GM10248 (cell line): Measurements from ENCODE around the gene RAD51B.

Experiments used
- CTCF ChIA-PET: fragments of 300-600 bp; sonication (Branson Sonifier 250); formaldehyde crosslinking; extraction: SDS; loops from one replicate; lab custom pipeline; 2021; ENCODE audit warnings: antibody characterized with exemption; lab: Yijun Ruan, JAX
- POLR2A ChIA-PET: fragments of 350-650 bp; sonication (Branson Sonifier 250); formaldehyde crosslinking; extraction: SDS; loops from one replicate; lab custom pipeline; 2020; ENCODE audit warnings: antibody characterized with exemption; lab: Yijun Ruan, JAX
- DNase-seq: peaks from one replicate; pipeline ENCODE4 v3.0.0; 2012; ENCODE audit errors: extremely low spot score
- TF ChIP-seq, protein P1 (sequence below): IDR thresholded peaks from 2 replicates; pipeline ENCODE4 v1.5.1; 2012; ENCODE audit warnings: mild to moderate bottlenecking, low read depth; ENCODE audit errors: extremely low read depth, missing control alignments, control extremely low read depth

The RAD51B gene

DNA sequence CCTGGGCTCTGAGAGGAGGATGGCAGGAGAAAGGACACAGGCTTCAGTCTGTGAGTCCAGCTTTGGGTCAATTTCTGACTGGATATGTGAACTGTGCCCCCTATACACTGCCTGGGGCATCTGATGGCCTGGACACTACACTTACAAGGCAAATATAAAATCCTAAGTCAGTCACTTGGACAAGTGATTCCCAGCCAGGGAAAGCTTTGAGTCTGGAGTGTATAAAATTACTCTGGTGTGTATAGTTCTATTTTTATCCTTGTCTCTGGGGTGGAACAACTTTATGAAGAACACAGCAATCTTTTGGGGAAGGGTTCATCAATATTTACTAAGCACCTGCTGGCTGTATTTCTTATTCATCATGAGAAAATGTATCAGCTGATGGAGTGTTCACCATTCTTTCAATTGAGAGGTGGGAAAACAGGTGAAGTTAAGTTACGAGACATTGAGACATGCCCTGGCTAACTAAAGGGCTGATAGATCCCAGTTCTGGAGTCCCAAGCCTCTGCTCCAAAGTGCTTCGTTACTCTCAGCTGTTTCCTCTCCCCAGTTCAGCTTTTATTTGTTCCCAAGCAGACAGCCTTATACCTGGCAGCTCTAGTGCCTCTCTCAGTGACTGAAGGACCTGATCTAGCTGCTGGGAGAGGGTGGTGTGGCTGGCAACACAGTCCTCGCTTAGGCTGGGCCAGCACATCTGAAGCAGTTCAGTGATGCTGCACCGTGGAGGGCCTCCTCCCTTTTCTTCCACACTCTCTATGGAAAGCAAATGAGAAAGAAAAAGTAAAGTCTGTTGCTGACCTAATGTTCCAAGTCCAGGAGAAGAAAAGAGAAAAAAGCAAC is 34.1 kb upstream of the RAD51B start:
- no peak for DNase-seq
- CTCF ChIA-PET: interaction anchor here (0.9 to 1.3 kb wide), 2 partner anchors 9 to 10 kb away, joined by 3 read pairs; no protein-coding TSS in a partner anchor
- POLR2A ChIA-PET: no interaction called here
- TF ChIP-seq, protein P1, sequence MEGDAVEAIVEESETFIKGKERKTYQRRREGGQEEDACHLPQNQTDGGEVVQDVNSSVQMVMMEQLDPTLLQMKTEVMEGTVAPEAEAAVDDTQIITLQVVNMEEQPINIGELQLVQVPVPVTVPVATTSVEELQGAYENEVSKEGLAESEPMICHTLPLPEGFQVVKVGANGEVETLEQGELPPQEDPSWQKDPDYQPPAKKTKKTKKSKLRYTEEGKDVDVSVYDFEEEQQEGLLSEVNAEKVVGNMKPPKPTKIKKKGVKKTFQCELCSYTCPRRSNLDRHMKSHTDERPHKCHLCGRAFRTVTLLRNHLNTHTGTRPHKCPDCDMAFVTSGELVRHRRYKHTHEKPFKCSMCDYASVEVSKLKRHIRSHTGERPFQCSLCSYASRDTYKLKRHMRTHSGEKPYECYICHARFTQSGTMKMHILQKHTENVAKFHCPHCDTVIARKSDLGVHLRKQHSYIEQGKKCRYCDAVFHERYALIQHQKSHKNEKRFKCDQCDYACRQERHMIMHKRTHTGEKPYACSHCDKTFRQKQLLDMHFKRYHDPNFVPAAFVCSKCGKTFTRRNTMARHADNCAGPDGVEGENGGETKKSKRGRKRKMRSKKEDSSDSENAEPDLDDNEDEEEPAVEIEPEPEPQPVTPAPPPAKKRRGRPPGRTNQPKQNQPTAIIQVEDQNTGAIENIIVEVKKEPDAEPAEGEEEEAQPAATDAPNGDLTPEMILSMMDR: no peak

DNA sequence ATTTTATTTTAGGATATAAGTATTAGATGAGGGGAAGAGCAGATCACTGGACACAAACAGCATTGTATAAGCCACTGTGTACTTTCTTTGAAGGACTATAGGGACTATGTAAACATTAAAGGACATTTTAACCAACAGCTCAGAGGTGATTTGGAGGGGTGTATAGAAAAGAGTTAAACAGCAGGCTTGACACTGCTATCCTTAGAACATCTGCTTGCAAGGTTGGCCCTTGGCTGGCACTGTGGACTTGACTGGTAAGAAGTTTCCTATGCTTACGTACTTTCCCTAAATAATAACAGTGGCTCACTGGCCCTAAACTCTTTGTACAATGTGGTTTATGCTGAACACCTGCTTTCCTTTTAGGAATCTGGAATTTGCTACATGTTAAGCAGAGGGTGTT is 31.9 kb upstream of the RAD51B start:
- ChIA-PET CTCF (no interaction called here), POLR2A (no interaction called here)
- DNase-seq: no peak
- TF ChIP-seq, protein P1: no peak

- ChIA-PET POLR2A (no interaction called here), CTCF (no interaction called here)
- TF ChIP-seq, protein P1: no peak
- no peak for DNase-seq
These were observed 20.8 kb upstream of the RAD51B start for GRCh38 chr14:67798731-67799130.

DNA sequence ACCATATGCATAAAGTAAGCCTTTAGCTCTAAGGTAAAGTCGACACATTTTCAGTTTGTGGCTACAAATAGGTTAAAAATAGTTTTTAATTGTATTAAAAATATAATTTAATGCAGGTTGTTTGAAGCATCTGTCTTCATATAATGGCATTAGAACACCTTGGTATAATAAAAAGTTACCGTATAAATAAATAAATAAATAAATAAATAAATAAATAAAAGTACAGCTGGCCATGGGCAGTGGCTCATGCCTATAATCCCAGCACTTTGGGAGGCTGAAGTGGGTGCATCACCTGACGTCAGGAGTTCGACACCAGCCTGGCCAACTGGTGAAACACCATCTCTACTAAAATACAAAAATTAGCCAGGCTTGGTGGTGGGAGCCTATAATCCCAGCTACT is 18.8 kb upstream of the RAD51B start:
- POLR2A ChIA-PET: no interaction called here
- CTCF ChIA-PET: no interaction called here
- TF ChIP-seq, protein P1: no peak
- DNase-seq: no peak

DNA sequence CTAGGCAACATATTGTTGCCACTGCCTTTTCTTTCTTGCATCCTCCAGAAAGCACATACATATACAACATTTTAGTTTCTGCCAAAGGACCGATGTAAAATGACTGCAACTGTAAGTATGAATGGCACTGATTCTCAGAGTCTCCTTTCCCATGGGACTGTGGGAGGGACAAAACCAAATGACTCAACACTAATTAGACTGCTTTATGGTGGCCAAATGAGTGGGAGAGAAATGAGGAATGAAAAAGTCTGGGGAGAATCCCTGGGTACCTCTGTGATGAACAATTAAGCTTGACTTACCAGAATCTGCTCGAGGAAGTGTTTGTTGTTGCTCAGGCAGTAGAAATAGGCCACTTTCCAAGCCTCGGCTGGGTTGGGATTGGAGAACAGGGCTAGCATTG is 13.3 kb upstream of the RAD51B start:
- no peak for DNase-seq
- ChIA-PET CTCF (interaction anchor here (1.2 to 1.5 kb wide), 2 partner anchors 8 to 16 kb away, joined by 3 to 4 read pairs; no protein-coding TSS in a partner anchor), POLR2A (no interaction called here)
- TF ChIP-seq, protein P1: no peak

DNA sequence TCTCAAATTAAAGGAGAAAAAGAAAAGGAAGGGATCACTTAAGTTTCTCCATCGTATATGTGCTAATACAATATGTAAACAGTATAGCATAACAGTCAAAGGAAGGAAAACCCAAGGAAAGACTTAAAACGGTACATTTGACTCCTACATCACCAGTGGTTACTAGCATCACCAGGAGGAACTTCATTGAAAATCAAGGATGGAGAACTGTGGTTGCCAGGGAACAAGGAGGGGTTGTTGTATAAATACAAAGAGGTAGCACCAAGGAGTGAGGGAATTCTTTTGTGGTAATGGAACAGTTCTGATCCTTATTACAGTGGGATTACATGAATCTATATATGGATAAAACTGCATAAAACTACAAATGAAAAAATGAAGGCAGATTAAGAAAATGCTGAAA is 4.8 kb upstream of the RAD51B start:
- POLR2A ChIA-PET: no interaction called here
- CTCF ChIA-PET: interaction anchor here (1.0 kb wide), 1 partner anchor 9 kb away, joined by 4 read pairs; no protein-coding TSS in a partner anchor
- TF ChIP-seq, protein P1: no peak
- DNase-seq: no peak
